CD4-positive, alpha-beta T cell treated with Interleukin-4 for 1 hour (primary cell): ENCODE measurements around the gene COMT.
A peak's percentile ranks its signal among the peaks of the same experiment; 100 is the strongest.

Experiments used
- DNase-seq, 2 donors: peaks; one replicate each; pipeline ENCODE4 v3.0.0-alpha.2; 2020 to 2022

Gene COMT

GRCh38 chr22:19997561-19998231, 56.1 kb downstream of the COMT start:
- no peak for DNase-seq

DNA sequence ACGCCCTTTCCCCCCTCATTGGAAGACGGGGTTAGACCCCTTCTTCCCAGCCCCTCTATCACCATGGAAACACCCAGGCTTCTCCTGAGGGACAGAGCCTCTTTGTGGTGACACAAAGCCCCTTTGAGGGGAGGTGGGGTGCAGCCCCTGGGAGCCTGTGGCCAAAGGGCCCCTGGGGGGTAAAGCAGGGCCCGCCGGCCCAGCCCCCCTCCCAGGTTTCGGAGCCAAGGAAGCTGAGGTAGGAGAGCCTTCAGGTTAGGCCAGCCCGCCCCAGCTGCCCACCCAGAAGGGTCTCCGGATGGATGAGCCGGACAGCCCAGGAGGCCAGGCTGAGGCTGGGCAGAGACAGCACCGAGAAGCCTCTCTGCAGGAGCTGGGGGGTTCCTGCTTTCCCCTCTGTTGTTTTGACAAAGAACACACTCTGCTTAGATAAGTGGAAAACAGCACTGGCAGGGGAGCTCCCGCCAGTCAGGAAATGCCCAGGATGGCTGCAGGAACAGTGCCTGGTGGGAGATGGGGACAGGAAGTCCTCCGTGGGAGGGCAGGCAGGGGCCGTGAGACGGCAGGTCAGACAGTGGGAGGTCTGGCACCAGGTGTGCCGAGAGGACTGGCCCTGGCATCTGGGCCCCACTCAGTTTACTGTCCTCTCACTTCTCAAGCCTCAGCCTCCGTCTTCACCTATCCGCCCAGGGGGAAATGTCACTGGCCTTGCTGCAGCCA, 56.8 kb downstream of the COMT start:
- no peak for DNase-seq

- no peak for DNase-seq
Observed at GRCh38 chr22:19998991-19999820, 57.6 kb downstream of the COMT start.

DNA sequence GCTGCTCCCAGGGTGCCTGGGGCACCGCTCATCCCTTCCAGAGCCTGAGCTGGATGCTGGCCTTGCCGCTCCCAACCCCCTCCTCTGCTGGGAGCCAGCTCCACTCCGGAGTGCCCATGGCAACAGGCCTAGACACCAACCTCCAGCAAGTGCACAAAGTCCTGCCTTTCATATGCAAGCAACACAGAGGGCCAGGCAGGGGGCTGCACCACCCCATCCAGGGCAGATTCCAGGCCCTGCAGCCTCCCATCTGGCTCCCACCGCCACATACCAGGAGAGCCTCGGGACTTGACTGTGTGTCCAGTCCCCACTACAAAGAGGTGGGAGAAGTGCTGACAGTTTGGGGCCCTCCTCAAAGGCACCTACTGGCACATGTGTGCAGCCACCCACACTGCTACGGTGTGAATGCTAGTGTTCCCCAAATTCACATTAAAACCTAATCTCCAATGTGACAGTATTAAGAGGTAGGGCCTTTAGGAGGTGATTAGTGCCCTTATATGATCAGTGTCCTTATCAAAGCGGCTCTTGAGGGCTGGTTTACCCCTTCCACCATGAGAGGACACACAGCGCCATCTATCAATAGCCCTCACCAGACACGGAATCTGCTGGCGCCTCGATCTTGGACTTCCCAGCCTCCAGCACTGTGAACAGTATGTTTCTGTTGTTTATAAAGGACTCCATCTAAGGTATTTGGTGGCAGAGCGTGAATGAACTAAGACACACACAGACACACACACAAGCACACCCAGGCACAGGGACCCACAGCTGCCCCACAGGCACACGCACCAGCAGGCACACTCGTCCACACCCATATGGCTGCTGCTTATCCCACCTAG, 58.9 kb downstream of the COMT start:
- DNase-seq: no peak

GRCh38 chr22:20001082-20001638, 59.6 kb downstream of the COMT start:
- DNase-seq: no peak

- DNase-seq: no peak
Observed at GRCh38 chr22:20002128-20002527, 60.6 kb downstream of the COMT start.

GRCh38 chr22:20002636-20003035, 61.1 kb downstream of the COMT start:
- no peak for DNase-seq

GRCh38 chr22:20003304-20003703, 61.7 kb downstream of the COMT start:
- no peak for DNase-seq

DNA sequence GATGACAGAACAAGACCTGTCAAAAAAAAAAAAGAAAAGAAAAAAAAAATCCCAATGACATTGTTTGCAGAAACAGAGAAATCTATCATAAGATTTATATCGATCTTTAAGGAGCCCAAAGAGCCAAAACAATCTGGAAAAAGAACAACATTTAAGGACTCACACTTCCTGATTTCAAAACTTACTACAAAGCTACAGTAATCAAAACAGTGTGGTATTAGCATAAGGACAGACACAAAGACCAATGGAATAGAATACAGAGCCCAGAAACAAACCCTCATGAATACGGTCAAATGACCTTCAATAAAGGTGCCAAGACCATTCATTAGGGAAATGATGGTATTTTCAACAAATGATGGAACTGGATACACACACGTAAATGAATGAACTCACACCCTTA, 62.9 kb downstream of the COMT start:
- no peak for DNase-seq

GRCh38 chr22:20008221-20008995, 66.8 kb downstream of the COMT start:
- DNase-seq: no peak

DNA sequence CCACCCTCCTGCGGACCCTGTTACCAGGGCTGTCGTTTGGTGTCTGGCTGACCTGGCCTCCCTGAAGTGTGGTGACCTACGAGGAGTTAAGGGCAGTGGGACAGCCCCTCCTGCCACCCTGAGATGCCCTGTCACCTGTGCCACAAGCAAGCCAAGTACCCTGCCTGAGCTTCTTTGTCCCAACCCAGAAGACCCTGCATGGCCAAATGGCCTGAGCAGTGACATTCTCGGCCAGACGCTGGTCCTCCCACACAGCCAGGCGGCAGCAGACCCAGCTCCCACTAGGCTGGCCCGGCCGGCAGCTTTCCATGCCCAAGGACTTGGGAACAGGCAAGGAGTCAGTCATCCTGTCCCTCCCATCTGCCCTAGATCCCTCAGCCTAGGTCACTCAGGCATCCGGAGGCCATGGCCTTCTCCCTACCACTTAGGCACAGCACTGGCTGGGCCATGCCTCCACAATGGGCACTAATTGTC, 67.5 kb downstream of the COMT start:
- no peak for DNase-seq

GRCh38 chr22:20009582-20010306, 68.2 kb downstream of the COMT start:
- no peak for DNase-seq

- no peak for DNase-seq
Observed at GRCh38 chr22:20010307-20011122, 68.9 kb downstream of the COMT start.

- no peak for DNase-seq
Observed at GRCh38 chr22:20011123-20011992, 69.8 kb downstream of the COMT start.

DNA sequence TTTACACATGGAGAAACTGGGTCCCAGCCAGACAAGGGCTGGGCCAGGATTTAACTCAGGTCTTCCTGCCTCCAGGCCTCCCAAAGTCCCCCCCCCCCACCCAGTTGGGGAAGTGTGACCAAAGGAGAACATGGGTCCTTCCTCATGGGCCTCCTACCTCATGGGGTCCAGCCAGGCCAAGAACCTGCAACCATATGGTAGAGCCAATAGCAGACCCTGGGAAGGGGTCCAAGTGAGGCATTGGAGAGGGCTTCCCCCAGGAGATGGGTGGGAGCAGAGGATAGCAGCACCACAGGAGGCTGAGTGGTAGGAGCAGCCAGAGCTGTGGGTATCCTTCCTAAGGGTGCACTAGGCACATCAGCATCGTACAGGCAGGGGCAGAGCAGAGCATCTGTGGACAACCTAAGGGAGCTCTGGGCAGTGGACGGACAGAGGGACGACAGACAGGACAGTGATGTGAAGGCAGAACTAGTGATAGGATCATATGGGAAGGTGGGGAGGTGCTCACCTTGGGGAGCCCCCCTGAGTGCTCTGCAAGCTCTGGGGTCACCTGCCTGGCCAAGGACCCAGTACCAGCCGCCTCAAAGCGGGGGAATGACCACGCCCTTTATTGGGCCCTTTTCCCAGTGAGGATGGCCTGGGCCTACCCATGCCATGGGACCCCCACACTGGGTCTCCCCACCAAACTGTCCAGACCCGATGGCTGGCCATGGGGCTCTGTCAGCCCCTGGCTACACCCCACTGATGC, 70.6 kb downstream of the COMT start:
- DNase-seq: no peak

GRCh38 chr22:20012741-20013331, 71.3 kb downstream of the COMT start:
- DNase-seq: no peak

- DNase-seq: peak; percentile 13 to 46
Observed at GRCh38 chr22:20013382-20013871, 71.9 kb downstream of the COMT start.
